GM19328 (cell line): ENCODE measurements around the gene SESN1.
"Not testable (repeated sequence)": the region's sequence is repeated elsewhere in the genome, so short reads cannot be mapped to it uniquely, and the experiment has no call there.

Source experiments
- ATAC-seq: cut with Tn5 transposase; IDR thresholded peaks from one replicate; pipeline ENCODE4 v1.9.1; 2021; ENCODE audit warnings: mild to moderate bottlenecking, moderate library complexity; ENCODE audit not compliant: unreplicated experiment

SESN1 gene

DNA sequence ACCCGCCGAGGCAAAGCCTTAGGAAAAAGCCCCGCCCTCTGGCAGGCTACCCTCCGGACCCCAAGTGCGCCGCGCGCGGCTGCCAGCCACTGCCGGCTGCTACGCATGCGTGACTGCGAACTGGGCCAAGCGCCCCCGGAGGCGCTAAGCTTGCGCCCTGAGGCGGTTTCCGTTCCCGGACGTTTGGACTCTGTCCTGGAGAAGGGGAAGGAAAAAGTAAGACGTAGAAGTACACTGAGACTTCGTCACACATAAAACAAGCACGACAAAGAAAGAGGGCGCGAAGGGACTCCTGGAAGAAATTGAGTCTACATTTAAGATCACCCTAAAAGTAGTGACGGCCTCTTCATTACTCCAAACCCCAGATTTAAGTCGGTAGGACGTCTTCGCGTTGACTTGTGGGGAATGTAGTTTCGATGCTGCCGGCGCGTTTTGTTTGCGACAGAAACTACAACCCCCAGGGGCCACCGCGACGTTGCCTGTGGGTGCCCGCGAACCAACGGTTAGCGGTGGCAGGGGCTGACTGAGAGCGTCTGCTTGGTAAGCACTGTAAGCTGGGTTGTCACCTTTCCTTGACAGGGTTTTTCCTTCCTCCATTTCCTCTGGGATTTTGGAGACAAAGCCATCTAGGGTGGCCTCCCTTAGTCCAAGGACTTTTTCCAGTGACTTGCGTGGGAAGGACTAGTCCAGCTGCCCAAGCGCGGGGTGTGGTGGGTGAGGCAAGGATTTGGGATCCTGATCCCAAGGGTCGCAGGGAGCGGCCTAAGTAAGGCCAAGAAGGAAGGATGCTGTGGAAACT lies 589 bp upstream of the SESN1 start, which contains the start of gene CEP57L1:
CEP57L1 (plus strand) TSS at position 472 of the 799 bp plus-strand sequence. CDS start 49,715 bp downstream, outside the sequence.
- ATAC-seq = peak; percentile 60

DNA sequence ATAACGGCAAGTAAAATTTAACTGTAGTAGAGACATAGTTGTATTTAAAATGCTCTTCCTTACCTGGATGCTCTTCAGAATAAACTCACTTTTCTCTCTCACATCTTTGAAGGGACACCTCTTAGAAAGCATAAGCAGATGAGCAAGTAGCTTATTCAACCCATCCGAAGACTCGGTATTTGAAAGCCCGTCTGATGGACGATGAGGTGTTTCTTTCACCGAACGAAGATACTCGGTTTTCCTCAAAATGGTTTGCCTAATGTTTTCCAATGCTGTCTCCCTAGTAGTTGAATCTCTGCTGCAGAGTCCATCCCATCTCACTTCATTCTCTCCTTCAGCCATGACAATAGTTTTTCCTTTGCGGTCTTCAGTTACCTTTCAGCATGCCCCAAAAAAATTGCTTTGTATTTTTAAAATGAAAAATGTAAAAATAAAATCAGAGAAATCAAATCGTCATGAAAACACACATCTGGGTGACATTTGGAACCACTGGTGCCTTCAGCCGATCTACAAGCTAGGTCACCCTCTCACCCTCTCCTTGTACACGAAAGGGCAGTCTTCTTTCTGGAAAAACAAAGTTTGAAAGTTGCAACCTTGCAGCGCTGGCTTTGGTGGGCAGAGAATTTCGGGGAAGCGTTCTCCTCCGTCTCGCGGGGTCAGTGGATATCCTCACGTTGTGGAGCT lies 772 bp downstream of the SESN1 start:
- no peak for ATAC-seq

DNA sequence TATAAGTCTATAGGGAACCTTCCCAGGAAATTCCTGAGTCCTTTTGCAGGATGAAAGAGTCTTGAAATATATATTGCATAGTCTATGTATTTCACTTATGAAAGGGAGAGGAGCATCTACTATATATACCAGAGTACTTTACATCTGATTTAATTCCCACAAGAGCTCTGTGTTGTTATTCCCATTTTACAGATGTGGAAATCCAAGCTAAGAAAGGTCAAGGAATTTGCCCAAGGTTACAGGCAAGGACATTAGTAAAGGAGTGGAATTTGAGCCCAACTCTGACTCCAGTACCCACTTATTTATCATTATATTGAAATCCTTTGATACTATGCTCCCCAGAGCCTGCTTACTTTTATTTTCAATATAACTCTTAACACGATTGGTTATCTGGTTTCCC lies 2.6 kb downstream of the SESN1 start:
- ATAC-seq = no peak

DNA sequence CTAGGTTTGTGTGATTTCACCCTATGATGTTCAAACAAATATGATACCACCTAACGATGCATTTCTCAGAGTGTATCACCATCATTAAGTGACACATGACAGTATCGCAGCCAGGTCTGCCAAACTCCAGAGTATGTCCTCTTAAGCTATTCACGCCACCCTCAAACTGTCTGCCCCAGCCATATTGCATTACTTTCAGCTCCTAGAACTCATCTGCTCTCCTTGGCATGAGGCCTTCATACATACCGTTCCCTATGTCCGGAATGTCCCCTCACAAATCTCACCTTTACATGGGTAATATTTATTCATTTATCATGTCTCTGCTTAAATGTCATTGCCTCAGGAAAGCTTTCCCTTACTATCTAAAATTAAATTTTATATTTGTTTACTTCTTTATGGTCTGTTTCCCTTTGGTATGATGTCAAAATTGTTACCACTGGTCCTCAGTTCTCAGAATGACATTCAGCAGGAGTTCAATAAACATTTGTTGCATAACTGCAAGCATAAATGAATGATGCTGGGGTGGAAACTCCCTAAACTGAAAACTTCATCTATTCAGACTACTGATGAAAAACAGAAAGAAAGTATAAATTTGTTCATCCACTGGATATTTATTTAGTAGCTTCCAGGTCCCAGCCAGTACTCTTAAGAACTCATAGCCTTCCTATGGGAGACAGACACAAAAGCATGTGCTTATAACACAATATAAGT lies 3.2 kb downstream of the SESN1 start:
- ATAC-seq = no peak

DNA sequence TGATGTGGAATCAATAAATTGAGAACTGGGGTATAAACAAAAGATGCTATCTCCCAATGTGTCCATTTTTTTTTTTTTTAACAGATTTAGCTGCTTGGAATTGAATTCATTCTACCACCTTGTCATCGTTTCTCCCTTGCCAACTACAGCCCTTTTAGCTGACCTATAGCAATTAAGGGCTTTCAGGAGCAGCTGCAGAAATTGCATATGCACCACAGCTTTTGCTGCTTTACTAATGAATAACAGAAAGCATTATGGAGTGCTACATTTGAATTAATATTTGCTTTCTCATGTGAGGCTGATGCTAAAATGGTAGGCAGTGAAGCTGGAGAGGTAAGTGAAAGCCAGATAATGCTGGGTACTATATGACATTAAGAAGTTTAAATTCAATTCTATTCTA lies 5.7 kb downstream of the SESN1 start:
- ATAC-seq = no peak

DNA sequence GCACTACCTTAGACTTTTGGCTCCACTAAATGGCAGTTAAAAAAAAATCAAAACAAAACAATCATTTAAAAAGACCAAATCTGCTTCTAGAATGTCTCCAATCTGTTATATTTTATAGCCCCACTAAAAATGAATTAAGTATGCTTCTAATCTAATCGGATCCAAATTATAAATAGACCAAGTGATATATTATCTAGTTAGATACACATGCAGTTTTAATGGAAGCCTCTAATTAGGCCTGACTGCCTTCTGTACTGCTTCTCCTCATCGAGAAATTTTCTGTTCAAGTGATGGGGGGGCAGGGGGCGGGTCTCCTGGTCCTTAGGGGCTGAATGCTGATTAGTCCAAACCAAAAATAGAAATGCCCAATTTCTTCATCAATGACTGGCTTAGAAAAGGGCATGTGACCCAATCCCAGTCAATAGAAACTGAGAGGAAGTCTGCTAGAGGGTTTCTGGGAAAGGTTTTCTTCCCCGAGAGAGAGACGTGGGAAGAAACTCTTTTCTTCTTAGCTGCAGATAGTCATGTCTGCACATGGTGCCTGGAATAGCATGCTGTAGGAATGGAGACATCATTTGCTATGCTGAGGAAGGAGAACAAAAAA lies 6.9 kb downstream of the SESN1 start:
- ATAC-seq = no peak

DNA sequence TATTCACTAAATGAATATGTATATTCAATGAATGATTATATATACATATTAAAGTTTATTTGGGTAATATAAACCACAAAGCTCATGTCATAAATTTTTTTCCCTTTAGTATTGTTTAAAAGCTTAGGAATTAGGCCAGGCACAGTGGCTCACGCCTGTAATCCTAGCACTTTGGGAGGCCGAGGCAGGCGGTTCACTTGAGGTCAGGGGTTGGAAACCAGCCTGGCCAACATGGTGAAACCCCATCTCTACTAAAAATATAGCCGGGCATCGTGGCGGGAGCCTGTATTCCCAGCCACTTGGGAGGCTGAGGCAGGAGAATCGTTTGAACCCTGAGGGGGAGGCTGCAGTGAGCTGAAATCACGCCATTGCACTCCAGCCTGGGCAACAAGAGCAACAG lies 10.5 kb downstream of the SESN1 start:
- not testable (repeated sequence) for ATAC-seq

DNA sequence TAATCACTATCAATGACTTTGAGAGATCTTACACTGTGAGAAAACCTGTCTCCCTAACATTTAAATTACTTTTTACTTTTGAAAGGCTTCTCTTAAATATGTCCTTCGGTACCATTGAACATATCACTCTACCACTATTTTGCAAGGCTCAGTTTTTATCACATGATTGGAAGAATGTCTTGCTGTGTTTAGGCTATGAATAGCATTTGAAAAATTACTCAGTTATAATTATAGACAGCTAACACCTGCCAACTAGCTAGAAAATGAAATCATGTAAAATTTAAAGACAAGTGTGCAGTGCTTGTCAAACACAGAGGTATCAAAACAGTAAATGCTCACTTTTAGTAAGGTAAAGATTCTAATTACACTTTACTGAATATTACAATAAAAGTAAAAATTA lies 11.0 kb downstream of the SESN1 start:
- no peak for ATAC-seq

DNA sequence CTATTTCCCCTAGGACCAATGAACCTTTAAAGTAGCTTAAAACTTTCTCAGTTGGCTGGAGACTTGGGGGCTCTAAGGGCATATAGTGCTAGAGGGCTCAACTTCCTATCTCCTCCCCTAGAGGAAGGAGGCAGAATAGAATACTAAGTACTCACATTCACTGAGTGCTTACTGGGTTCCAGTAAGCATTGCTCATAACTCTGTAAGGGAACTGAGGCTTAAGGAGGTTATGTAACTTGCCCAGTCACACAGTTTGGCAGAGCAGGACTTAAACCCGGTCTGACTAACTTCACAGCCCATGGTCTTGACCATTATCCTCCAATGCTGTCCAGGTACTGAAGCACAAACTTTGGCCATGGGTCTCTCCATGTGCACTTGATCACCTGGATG lies 12.5 kb downstream of the SESN1 start:
- ATAC-seq = no peak

DNA sequence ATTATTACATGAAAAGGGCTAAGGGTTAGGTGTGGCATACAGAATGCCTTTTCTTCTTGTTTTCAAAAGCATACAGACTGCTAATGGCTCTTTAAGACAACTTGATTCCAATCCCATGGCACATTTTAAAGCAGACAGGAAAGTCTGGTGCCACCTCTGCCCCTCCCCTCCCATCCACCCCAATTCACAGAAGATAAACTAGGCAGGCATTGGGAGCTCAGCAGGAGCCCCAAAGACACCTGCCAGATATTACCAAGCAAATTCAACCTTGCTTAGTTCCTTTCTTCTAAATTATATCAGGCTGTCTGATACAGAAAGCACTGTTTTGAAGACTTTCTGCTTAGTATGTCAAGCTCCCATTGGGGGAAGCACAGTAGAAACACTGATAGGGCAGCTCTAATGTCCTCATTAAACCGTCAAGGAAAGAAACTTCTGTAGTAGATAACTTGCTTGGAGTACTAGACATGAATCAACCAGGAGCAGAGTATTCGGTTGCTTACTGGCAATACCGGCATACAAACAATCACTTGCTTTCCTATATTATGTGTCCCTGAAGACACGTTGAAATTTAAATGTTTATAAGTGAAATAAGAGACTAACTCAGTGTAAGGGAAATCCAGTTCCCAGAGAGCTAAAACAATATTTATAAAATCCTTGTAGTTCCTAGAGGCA lies 13.0 kb downstream of the SESN1 start:
- no peak for ATAC-seq

DNA sequence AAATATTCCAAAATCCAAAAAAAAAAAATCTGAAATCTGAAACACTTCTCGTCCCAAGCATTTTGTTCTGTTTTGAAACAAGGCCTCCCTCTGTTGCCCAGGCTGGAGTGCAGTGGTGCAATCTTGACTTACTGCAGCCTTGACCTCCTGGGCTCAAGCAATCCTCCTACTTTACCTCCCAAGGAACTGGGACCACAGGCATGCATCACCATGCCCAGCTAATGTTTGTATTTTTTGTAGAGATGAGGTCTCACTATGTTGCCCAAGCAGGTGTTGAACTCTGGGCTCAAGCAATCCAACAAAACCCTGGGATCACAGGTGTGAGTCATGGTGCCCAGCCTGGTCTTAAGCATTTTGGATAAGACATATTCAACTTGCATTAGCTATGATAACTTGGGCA lies 13.6 kb downstream of the SESN1 start:
- no peak for ATAC-seq

DNA sequence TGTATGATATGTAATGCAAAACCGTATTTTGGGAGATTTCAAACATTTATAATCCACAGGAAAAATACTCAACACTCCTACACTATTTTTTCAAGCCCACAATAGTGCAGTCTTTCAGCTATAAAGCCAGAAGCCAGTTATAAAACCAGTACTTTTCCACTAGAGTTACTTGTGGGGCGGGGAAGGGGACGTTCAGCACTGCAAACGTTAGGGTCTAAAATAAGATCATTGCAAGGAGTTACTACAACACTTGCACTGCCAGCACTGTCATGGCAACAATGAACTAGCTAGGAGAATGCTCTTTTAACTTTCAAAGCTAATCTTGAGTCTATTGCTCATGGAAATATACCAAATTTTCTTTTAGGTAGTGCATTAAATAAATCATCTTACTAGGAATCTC lies 14.7 kb downstream of the SESN1 start:
- ATAC-seq = no peak

DNA sequence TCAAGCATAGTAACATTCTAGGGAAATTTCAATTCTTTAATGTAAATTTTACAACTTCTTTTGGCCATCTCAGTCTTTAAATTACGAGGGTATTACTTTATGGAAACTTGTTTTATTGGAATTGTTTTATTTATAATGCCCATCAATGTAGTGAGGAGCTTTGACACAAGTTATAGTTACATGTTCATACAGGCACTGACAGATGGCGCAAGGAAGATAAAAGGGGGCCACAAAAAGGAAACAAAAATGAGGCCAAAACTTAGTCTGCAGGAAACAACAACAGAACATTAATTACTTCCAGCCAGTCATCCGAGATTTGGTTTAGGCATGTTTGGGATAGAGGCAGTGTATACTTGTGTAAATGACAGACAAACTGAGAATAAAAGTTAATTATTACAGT lies 18.3 kb downstream of the SESN1 start:
- no peak for ATAC-seq

DNA sequence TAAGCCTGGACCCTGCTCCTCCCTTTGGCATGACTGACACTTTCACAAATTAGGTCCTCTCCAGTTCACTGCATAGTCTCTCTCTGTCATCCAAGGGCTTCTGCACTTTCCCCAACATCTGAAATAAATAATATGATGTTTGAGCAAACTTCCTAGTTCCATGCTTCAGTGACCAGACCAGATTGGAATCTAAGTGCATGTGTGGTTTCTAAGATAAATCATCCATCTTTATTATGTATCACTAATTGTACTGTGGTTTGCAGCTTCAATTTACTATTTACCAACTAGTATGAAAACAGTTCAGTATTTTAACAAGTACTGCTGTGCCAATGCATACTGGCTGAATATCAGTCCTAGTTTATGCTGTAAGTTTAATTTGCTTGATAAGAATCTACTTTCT lies 18.7 kb downstream of the SESN1 start:
- no peak for ATAC-seq

DNA sequence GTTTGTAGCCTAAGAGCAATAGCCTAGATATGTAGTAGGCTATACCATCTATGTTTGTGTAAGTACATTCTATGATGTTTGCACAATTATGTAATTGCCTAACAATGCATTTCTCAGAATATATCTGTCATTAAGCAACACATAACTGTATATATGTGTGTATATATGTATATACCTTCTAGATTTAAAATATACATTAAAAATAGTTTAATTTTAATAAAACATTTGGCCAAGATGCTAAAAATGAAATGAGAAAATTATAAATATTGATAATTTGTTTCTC lies 20.6 kb downstream of the SESN1 start:
- ATAC-seq = no peak

DNA sequence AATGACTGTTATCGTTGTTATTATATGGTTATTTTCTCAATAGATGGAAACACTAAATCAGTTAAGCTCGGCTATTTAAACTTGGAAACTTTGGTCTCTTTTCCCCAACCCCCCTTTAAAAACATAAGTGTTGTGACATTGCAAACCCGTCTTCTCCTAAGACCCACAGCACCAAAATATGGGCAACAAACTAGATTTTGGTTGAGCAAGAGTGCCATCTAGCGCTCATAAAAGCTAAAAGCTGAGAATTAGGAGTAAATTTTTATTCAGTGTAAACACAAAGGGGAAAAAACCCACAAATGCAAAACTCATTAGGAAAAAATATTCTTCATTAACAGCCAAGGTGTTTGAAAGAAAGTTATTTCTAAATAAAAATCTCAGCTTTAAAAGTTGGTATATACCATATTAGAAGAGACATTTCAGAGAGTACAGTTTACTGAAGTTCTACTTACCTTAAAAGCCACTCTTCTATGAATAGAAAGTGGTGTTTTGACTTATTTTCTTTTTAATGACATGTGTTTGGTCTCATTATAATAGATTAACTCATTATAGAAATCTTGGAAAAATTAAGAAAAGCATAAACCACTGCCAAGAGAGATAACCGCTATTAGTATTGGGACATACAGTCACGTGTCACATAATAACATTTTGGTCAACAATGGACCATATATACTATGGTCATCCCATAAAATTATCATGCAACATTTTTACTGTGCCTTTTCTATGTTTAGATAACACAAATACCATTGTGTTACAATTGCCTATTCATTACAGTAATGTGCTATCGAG lies 21.1 kb downstream of the SESN1 start:
- ATAC-seq = no peak

DNA sequence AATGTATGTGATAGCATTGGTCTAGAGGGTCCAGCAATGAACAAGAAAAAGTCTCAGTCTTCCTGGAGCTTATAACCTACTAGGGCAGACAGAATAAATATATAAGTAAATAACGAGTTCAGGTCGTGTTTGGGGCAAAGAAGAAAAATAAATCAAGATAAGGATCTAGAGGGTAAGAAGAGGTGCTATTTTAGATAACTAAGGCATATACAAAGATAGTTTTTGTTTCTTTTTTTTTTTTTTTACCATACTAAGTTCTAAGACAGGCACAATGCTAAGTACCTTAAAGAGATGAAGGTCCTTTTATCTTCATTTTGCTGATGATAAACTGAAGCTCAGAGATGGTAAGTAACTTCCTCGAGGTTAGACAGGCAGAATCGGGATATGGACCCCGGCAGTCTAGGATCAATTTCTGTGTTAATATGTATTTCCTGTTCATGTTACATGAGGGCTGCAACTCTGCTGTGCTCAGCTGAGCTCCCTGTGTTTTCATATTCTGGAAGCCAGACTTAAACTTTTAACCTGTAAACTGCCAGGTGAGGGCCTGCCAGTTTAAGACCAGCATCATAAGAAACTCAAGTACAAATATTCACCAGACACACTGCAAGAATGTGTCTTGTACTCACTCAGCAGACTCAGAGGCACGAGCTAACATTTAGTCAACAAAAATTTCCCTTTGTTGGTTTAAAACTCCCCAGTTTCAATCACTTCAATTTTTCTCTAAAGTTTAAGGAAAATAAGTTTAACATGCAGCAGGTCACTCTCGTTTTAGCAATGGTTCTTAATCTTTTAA lies 23.3 kb downstream of the SESN1 start:
- ATAC-seq = no peak

DNA sequence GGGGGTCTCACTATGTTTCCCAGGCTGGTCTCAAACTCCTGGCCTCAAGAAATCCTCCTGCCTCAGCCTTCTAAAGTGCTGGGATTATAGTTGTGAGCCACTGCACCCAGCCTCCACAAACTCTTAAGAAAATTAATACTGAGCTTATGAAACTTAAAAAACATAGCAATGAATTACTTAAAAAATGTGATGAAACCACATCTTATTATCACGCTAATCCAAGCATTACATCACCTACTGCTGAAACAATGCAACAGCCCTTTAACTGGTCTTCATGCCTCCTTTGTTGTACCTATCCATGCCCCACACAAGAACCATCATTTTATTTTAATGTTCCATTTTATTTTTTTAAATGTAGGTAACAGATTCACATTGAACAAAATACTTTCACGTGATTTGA lies 24.9 kb downstream of the SESN1 start:
- ATAC-seq = no peak

DNA sequence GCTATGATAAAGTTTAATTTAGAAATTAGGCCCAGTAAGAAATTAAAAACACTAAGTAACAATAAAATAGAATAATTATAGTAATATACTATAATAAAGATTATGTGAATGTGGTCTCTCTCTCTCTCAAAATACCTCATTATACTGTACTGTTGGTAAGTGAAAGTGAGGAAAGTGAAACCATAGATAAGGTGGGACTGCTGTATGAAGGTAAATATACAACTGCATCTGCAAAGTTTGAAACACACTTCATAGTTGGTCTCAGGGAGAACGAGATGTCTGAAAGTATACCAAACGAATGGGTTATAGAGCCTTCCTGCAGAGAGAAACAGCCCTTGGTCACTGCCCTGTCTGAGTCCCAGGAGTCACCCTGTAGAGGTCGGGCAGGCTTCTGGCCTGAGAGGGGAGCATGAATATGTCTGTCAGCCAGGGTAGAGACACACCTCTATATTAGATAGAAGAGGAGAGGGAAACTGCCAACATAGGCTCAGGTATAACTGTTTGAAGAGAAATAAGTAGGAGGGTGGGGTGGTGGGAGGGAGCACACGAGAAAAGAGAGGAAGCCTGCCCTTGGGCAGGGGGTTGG lies 31.8 kb downstream of the SESN1 start:
- no peak for ATAC-seq
